ENCODE measurements around the gene CMIP.

The CMIP gene

DNA sequence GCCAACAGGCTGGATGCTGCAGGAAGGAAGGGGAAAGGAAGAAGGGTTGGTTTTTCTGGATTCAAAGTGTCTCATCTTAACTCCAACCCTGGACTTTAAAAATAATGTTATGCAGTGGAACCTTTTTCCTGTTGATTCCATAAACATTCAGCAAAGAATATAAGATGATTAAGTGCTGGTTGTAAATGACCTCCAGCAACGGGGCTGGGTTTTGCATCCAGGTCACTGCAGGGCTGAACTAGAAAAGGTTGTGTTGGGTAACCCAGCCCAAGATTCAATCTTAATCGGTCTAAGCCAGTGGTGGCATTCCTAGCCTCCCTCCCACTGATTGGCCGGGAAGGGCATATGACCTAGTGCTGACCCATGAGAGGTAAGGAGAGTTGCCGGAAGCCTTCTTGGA, 300.3 kb downstream of the CMIP start:
- peaks cover 4% of the 10 kb centered on the region for H3K27me3 ChIP-seq (ENCODE audit: control insufficient read depth, insufficient read depth, low read length, poor library complexity, severe bottlenecking)
- 87 to 90% methylated on average over 4 of the region's 4 CpGs for WGBS, 2 experiments
- no peak overlapping the region for H3K4me3 ChIP-seq (ENCODE audit: insufficient read depth, low read depth, low read length)
- H3K4me1 ChIP-seq (ENCODE audit: control insufficient read depth, insufficient read depth, low read length): no peaks in the 10 kb centered on the region
- H3K36me3 ChIP-seq (ENCODE audit: control insufficient read depth, insufficient read depth, low read length): no peaks in the 10 kb centered on the region
- no peak overlapping the region for H3K27ac ChIP-seq (ENCODE audit: insufficient read depth, low read depth, low read length, poor library complexity, severe bottlenecking)
- H3K9me3 ChIP-seq (ENCODE audit: control insufficient read depth, low read length): no peaks in the 10 kb centered on the region

- 46 to 51% methylated on average over 31 to 33 of the region's 33 CpGs for WGBS, 2 experiments
- H3K4me1 ChIP-seq (ENCODE audit: control insufficient read depth, insufficient read depth, low read length): no peaks in the 10 kb centered on the region
- peaks cover 4% of the 10 kb centered on the region for H3K27me3 ChIP-seq (ENCODE audit: control insufficient read depth, insufficient read depth, low read length, poor library complexity, severe bottlenecking)
- no peak overlapping the region for H3K27ac ChIP-seq (ENCODE audit: insufficient read depth, low read depth, low read length, poor library complexity, severe bottlenecking)
- no peaks in the 10 kb centered on the region for H3K9me3 ChIP-seq (ENCODE audit: control insufficient read depth, low read length)
- H3K4me3 ChIP-seq (ENCODE audit: insufficient read depth, low read depth, low read length): peak overlapping the region; percentile 9
- no peaks in the 10 kb centered on the region for H3K36me3 ChIP-seq (ENCODE audit: control insufficient read depth, insufficient read depth, low read length)
These were observed 301.3 kb downstream of the CMIP start for GRCh38 chr16:81745704-81746558.

GRCh38 chr16:81746566-81746965, 302.0 kb downstream of the CMIP start:
- peaks cover 4% of the 10 kb centered on the region for H3K27me3 ChIP-seq (ENCODE audit: control insufficient read depth, insufficient read depth, low read length, poor library complexity, severe bottlenecking)
- 80 to 89% methylated on average over 4 to 5 of the region's 5 CpGs for WGBS, 2 experiments
- H3K36me3 ChIP-seq (ENCODE audit: control insufficient read depth, insufficient read depth, low read length): no peaks in the 10 kb centered on the region
- no peaks in the 10 kb centered on the region for H3K9me3 ChIP-seq (ENCODE audit: control insufficient read depth, low read length)
- H3K4me1 ChIP-seq (ENCODE audit: control insufficient read depth, insufficient read depth, low read length): no peaks in the 10 kb centered on the region
- H3K27ac ChIP-seq (ENCODE audit: insufficient read depth, low read depth, low read length, poor library complexity, severe bottlenecking): no peak overlapping the region
- H3K4me3 ChIP-seq (ENCODE audit: insufficient read depth, low read depth, low read length): no peak overlapping the region

DNA sequence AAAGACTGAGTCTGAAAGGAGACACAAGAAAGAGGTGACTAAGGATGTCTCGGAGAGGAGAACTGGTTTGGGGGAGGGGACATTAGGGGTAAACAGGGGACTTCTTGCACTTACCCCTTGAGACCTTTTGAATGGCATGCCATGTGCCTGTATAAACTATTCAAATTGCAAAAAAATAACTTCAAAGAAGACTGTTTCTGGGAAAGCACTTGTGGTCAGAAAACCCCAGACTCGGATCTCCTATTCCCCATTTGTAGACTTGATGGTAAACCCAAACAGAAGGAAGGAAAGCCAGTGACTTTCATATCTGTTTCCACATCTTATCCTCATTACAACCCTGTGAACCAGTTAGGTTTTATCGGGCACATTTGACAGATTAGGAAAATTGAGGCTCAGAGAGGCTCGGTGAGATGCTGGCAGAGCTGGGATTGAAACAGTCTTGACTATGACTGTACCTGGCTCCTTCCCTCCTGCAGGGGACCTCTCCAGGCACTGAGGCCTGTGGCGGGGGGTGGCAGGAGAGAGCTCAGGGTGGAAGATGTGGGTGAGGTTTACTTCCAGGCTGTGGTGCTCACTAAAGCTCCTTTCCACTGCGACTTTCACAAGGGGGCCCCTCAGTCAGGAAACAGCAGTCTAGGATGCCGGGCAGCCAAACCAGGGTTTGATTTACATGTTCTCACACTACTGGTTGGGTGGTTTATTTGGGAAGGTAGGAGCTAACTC, 304.0 kb downstream of the CMIP start:
- 72 to 73% methylated on average over 6 to 7 of the region's 7 CpGs for WGBS, 2 experiments
- no peaks in the 10 kb centered on the region for H3K9me3 ChIP-seq (ENCODE audit: control insufficient read depth, low read length)
- H3K27ac ChIP-seq (ENCODE audit: insufficient read depth, low read depth, low read length, poor library complexity, severe bottlenecking): no peak overlapping the region
- H3K4me3 ChIP-seq (ENCODE audit: insufficient read depth, low read depth, low read length): no peak overlapping the region
- no peaks in the 10 kb centered on the region for H3K27me3 ChIP-seq (ENCODE audit: control insufficient read depth, insufficient read depth, low read length, poor library complexity, severe bottlenecking)
- H3K36me3 ChIP-seq (ENCODE audit: control insufficient read depth, insufficient read depth, low read length): no peaks in the 10 kb centered on the region
- no peaks in the 10 kb centered on the region for H3K4me1 ChIP-seq (ENCODE audit: control insufficient read depth, insufficient read depth, low read length)

- WGBS, 2 experiments: 73 to 75% methylated on average over 13 of the region's 13 CpGs
- no peaks in the 10 kb centered on the region for H3K9me3 ChIP-seq (ENCODE audit: control insufficient read depth, low read length)
- H3K36me3 ChIP-seq (ENCODE audit: control insufficient read depth, insufficient read depth, low read length): no peaks in the 10 kb centered on the region
- no peaks in the 10 kb centered on the region for H3K4me1 ChIP-seq (ENCODE audit: control insufficient read depth, insufficient read depth, low read length)
- no peak overlapping the region for H3K4me3 ChIP-seq (ENCODE audit: insufficient read depth, low read depth, low read length)
- no peak overlapping the region for H3K27ac ChIP-seq (ENCODE audit: insufficient read depth, low read depth, low read length, poor library complexity, severe bottlenecking)
- no peaks in the 10 kb centered on the region for H3K27me3 ChIP-seq (ENCODE audit: control insufficient read depth, insufficient read depth, low read length, poor library complexity, severe bottlenecking)
These were observed 307.7 kb downstream of the CMIP start for GRCh38 chr16:81752225-81752875.

GRCh38 chr16:81752876-81753227, 308.2 kb downstream of the CMIP start:
- no peaks in the 10 kb centered on the region for H3K36me3 ChIP-seq (ENCODE audit: control insufficient read depth, insufficient read depth, low read length)
- no peak overlapping the region for H3K4me3 ChIP-seq (ENCODE audit: insufficient read depth, low read depth, low read length)
- no peaks in the 10 kb centered on the region for H3K9me3 ChIP-seq (ENCODE audit: control insufficient read depth, low read length)
- no peaks in the 10 kb centered on the region for H3K4me1 ChIP-seq (ENCODE audit: control insufficient read depth, insufficient read depth, low read length)
- WGBS, 2 experiments: 96% methylated on average over 7 of the region's 7 CpGs
- no peak overlapping the region for H3K27ac ChIP-seq (ENCODE audit: insufficient read depth, low read depth, low read length, poor library complexity, severe bottlenecking)
- H3K27me3 ChIP-seq (ENCODE audit: control insufficient read depth, insufficient read depth, low read length, poor library complexity, severe bottlenecking): no peaks in the 10 kb centered on the region

GRCh38 chr16:81754858-81755257, 310.2 kb downstream of the CMIP start:
- H3K27ac ChIP-seq (ENCODE audit: insufficient read depth, low read depth, low read length, poor library complexity, severe bottlenecking): no peak overlapping the region
- H3K27me3 ChIP-seq (ENCODE audit: control insufficient read depth, insufficient read depth, low read length, poor library complexity, severe bottlenecking): no peaks in the 10 kb centered on the region
- no peak overlapping the region for H3K4me3 ChIP-seq (ENCODE audit: insufficient read depth, low read depth, low read length)
- 97 to 100% methylated on average over 1 of the region's 1 CpG for WGBS, 2 experiments
- H3K36me3 ChIP-seq (ENCODE audit: control insufficient read depth, insufficient read depth, low read length): no peaks in the 10 kb centered on the region
- no peaks in the 10 kb centered on the region for H3K4me1 ChIP-seq (ENCODE audit: control insufficient read depth, insufficient read depth, low read length)
- H3K9me3 ChIP-seq (ENCODE audit: control insufficient read depth, low read length): no peaks in the 10 kb centered on the region

DNA sequence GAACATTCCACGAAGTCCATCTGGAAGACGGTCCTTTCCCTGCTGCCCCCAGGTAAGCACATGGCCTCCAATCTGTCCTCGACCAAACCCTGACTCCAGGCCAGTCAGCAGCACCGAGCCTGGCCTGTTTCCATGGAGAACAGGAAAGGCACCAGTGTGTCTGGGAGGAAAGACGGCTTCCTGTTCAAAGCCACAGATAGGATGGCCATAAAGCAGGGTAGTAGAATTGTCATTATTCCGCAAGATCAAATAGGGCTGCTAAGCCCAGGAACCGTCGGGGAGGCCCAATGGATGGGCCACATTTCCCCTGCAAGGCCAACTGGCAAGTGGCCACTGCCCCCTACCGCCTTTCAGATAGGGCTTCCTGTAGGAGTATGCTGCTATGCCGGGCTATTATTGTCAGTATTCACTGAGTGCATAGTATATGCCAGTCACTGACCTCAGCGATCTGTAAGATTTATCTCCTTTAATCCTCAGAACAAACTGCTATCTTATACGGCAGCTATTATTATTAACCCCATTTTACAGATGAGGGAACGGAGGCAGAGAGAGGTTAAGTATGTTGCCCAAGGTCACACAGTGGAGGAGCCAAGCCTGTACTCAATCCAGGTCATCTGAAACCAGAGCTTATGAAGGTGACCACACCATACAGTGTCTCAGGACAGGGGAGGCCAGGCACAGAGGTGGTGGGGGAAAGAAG, 311.5 kb downstream of the CMIP start:
- Histone ChIP-seq H3K4me1 (ENCODE audit: control insufficient read depth, insufficient read depth, low read length) (no peaks in the 10 kb centered on the region), H3K27me3 (ENCODE audit: control insufficient read depth, insufficient read depth, low read length, poor library complexity, severe bottlenecking) (no peaks in the 10 kb centered on the region), H3K4me3 (ENCODE audit: insufficient read depth, low read depth, low read length) (no peak overlapping the region), H3K27ac (ENCODE audit: insufficient read depth, low read depth, low read length, poor library complexity, severe bottlenecking) (no peak overlapping the region), H3K9me3 (ENCODE audit: control insufficient read depth, low read length) (no peaks in the 10 kb centered on the region), H3K36me3 (ENCODE audit: control insufficient read depth, insufficient read depth, low read length) (no peaks in the 10 kb centered on the region)
- 90 to 91% methylated on average over 13 of the region's 13 CpGs for WGBS, 2 experiments

DNA sequence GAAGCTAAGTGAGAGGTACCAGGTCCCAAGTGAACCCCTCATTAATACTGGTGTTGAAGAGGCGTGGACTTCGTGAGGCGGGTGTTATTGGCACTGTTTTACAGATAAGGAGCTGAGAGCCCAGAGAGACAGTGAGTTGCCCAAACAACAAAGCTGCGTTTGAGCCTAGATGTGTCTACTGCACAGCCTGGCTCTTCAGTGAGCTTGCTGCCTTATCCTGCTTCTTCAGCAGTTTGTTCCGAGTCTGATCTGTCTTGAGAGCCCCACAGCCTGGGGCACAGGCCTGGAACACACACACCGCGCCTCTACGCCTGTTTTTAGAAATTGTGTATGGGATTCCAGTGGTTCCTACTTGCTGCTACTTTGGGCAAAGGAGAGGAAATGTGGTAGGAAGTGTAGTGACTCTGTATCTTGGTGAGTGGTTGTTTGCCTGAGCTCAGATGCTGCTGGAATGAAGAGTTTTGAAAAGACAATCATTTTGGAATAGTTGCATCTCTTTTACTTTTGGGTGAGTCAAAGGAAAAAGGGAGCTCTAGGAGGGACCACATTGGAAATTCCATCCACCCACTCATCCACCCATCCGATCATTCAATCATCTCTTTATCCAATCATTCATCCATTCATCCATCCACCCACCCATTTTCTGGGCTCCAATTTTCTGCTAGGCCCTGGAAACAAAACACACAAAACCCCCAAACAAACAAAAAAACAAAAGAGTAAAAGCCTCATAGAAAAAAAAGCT, 312.2 kb downstream of the CMIP start:
- H3K4me3 ChIP-seq (ENCODE audit: insufficient read depth, low read depth, low read length): no peak overlapping the region
- H3K27ac ChIP-seq (ENCODE audit: insufficient read depth, low read depth, low read length, poor library complexity, severe bottlenecking): no peak overlapping the region
- no peaks in the 10 kb centered on the region for H3K27me3 ChIP-seq (ENCODE audit: control insufficient read depth, insufficient read depth, low read length, poor library complexity, severe bottlenecking)
- no peaks in the 10 kb centered on the region for H3K4me1 ChIP-seq (ENCODE audit: control insufficient read depth, insufficient read depth, low read length)
- no peaks in the 10 kb centered on the region for H3K9me3 ChIP-seq (ENCODE audit: control insufficient read depth, low read length)
- H3K36me3 ChIP-seq (ENCODE audit: control insufficient read depth, insufficient read depth, low read length): no peaks in the 10 kb centered on the region
- 88% methylated on average over 9 of the region's 9 CpGs for WGBS, 2 experiments
